ENCODE data around the gene THOC2.
A peak's percentile ranks its signal among the peaks of the same experiment; 100 is the strongest.
"Not testable (repeated sequence)": the region's sequence is repeated elsewhere in the genome, so short reads cannot be mapped to it uniquely, and the experiment has no call there.

THOC2 gene, protein sequence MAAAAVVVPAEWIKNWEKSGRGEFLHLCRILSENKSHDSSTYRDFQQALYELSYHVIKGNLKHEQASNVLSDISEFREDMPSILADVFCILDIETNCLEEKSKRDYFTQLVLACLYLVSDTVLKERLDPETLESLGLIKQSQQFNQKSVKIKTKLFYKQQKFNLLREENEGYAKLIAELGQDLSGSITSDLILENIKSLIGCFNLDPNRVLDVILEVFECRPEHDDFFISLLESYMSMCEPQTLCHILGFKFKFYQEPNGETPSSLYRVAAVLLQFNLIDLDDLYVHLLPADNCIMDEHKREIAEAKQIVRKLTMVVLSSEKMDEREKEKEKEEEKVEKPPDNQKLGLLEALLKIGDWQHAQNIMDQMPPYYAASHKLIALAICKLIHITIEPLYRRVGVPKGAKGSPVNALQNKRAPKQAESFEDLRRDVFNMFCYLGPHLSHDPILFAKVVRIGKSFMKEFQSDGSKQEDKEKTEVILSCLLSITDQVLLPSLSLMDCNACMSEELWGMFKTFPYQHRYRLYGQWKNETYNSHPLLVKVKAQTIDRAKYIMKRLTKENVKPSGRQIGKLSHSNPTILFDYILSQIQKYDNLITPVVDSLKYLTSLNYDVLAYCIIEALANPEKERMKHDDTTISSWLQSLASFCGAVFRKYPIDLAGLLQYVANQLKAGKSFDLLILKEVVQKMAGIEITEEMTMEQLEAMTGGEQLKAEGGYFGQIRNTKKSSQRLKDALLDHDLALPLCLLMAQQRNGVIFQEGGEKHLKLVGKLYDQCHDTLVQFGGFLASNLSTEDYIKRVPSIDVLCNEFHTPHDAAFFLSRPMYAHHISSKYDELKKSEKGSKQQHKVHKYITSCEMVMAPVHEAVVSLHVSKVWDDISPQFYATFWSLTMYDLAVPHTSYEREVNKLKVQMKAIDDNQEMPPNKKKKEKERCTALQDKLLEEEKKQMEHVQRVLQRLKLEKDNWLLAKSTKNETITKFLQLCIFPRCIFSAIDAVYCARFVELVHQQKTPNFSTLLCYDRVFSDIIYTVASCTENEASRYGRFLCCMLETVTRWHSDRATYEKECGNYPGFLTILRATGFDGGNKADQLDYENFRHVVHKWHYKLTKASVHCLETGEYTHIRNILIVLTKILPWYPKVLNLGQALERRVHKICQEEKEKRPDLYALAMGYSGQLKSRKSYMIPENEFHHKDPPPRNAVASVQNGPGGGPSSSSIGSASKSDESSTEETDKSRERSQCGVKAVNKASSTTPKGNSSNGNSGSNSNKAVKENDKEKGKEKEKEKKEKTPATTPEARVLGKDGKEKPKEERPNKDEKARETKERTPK (N-terminal part only)

DNA sequence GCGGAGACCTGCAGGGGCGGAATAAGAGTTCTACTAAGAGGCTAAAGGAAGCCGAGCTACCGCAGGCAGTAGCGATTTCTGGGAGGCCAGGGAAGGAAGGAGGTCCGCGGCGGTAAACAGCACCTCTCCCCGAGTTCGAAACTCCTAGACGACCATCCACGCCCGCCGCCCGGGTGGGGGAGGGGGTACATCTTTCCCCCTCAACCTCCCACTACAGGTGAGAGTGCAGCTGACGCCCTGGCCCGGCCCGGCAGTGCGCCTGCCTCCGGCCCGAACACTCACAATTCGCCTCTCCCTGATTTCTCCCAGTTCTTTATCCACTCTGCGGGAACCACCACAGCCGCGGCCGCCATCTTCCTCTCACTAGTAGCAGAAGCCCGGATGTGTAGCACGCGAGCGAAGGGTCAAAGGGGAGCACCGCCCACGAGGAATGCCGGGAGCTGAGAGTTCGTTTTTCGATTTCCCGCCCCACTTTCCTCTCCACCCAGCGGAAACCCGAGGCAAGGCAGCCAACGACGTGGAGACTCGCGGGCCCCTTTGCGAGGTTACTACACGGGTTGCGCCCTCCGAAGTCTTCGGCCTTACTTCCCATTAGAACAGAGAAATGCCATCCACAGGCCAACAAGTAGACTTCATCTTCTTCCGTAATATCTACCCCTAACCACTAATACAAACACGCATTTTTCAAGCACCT, at the start of gene THOC2:
THOC2 (minus strand) TSS at position 383 of the 694 bp plus-strand sequence; CDS start at position 353, 30 bp downstream.
- DNase-seq (ENCODE audit: low read depth in 2 of 2): peak; percentile 52 to 54

DNA sequence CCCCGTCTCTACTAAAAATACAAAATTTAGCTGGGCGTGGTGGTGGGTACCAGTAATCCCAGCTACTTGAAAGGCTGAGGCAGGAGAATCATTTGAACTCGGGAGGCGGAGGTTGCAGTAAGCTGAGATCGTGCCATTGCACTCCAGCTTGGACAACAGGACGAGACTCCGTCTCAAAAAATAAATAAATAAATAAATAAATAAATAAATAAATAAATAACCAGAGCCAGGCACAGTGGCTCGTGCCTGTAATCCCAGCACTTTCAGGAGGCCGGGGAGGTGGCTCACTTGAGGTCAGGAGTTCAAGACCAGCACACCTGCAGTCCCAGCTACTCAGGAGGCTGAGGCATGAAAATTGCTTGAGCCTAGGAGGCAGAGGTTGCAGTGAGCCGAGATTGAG, 48.9 kb upstream of the THOC2 start:
- DNase-seq (ENCODE audit: low read depth in 2 of 2): not testable (repeated sequence)

DNA sequence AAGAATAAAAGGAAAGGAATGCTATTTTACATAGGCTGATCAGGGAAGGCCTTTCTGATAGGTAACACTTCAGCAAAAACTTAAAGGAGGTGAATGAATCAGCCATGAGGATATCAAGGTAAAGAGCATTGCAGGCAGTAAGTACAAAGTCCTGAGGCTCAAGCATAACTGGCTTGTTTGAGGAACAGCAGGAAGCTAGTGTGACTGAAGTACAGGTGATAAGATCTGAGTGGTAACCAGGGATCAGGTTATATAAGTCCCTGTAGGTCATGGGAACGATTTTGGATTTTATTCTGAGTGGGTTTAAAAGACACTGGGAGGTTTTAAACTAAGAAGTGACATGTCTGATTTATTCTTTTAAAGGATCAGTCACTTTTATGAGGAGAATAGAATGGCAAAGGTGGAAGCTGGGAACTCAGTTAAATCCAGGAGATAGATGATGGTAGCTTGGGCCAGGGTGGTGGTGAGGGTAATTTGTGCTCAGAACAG, 47.1 kb upstream of the THOC2 start:
- DNase-seq (ENCODE audit: low read depth in 2 of 2): no peak

DNA sequence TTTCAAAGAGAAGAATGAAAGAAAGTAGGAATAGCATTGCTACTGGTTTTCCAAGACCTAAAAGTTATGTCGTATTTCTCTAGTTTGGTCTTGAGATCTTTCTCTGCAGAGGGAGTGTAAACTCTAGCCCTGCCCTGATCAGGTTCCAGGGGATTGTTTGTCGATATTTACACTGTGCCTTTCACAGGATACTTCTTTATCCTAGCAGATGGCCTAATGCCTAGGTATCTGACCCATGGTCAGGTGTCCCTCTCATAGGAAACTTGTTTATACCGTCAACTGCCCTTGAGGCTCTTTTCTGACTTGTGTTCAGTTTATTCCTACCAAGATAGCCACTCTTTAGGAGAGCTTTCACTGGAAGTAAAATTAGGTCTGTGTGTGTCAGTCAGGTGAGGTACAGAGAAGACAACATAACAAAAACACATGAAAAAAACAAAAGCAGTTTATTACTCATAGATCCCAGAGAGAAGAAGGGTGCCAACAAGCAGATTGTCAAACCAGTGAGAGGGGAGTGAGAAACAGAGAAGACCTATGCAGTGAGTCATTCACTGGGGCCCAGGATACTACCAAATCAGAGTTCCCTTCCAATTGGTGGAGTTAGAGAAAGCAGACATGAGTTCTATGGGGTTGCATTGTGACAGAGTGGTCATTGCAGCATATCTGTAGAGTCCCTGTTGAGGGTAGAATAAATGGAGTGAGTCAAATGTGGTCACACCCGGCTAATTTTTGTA, 40.6 kb upstream of the THOC2 start:
- DNase-seq (ENCODE audit: low read depth in 2 of 2): no peak

DNA sequence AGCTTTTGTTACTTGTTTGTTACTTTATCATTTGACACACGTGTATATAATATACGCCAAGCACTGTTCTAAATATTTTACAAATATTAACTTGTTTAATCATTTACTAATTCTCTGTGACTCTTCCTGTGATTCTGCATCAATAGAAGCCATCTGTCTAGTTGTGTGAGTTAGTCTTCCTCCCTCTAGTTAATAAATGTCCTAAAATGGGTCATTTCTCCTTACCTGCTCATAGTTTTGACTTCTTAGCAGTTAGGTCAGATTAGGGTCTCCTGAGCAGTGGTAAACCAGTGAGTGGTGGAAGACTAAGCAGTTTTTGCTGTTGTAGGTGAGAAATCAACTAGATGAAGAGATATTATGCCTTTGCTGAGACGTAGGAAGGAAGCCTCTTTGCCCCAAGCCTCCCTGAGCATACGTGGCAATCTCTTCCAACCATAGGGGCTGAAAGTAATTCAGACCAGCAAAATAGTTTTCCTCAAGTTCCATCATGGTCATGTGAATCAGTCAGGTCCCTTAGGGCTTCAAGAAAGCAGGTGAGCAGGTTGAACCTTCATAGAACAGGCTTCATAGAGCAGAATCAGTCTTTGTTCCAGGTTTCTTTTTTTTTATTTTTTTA, 38.7 kb upstream of the THOC2 start:
- no peak for DNase-seq (ENCODE audit: low read depth in 2 of 2)

DNA sequence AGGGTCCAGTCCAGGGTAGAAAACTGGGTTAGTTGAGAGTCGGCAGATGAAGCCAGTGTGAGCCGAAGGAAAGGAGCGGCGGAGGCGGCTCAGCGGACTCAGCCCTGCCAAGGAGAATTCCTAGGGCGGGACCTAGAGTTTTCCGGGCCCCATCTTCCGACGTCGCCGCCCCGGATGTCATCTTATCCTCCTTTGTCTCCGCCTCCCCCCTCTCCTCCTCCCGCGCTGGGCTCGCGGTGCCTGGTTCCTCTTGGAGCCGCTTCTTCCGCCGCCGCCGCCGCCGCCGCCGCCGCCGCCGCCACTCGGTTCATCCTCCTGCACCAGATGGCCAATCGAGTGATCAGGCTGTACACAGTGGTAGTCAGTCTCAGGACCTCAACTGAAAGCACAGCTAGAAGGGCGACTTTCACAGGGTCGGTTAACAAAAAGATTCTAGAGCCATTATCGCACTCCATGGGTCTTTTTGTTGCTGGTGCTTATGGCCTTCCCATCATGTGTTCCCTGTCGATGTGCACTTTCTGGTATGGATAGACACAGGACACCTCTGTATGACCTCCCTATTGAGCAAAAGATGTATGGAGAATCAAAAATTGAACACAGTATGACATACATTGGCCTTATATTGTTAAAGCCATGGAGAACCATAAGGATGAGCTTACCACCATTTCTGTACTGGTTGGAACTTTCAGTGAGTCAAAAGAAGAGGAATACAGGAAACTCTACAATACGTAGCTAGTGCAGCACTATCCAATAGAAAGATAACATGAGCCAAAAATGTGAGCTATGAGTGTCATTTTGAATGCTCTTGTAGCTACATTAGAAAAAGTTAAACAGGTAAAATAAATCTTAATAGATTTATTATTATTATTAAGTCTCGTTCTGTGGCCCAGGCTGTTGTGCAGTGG, 32.4 kb upstream of the THOC2 start:
- peak; percentile 7 to 11 for DNase-seq (ENCODE audit: low read depth in 2 of 2)

DNA sequence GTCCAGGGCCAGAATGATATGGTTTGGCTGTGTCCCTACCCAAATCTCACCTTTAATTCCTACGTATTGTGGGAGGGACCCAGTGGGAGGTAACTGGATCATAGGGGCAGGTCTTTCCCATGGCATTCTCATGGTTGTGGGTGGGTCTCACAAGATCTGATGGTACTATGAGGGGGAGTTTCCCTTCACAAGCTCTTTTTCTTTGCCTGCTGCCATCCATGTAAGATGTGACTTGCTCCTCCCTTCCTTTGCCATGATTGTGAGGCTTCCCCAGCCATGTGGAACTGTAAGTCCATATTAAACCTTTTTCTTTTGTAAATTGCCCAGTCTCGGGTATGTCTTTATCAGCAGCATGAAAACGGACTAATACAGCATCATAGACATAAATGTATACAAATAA, 27.0 kb upstream of the THOC2 start:
- DNase-seq (ENCODE audit: low read depth in 2 of 2): not testable (repeated sequence)

DNA sequence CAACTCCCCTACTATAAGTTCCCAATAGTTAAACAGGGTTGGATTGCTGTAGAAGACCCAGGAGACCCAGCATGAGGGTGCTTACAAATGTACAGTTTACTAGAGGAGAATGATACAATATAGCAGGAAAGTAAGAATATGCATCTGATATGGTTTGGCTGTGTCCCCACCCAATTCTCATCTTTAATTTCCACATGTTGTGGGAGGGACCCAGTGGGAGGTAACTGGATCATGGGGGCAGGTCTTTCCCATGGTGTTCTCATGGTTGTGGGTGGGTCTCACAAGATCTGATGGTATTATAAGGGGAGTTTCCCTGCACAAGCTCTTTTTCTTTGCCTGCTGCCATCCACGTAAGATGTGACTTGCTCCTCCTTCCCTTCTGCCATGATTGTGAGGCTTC, 24.9 kb upstream of the THOC2 start:
- DNase-seq (ENCODE audit: low read depth in 2 of 2): not testable (repeated sequence)

DNA sequence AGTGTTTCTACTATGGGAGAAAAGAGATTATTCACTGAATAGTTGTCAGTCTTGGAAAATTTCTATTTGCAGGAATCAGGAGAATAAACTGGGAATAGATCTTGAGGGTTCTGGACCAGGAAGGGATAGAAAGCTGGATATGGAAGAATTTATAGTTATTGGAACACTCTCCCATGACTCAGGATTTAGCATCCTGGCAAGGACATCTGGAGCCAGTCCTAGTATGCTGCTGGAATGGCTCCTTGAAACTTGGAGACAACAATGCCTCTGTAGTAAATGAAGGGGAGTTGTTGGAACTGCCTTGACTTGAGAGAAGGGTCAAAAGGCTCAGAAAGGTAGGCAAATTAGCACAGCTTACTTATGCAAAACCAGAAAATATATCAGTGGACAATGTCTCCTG, 23.5 kb upstream of the THOC2 start:
- no peak for DNase-seq (ENCODE audit: low read depth in 2 of 2)

DNA sequence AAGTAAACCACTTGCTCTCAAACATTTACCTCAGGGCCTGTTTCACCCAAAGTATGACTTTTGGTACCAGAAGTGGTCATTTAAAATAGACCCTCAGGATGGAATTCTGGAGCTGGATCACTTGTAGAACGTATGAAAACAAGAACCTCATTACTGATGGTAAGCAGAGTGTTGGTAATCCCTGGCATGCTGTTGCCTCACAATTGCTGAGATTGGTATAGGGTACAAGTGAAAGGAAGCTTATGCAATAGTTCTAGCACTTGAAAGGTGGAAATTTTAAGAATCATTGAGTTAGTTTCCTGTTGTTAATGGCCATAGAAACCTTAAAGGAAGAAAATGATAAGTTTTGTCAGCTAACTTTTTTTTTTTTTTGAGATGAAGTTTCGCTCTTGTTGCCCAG, 22.3 kb upstream of the THOC2 start:
- DNase-seq (ENCODE audit: low read depth in 2 of 2): no peak

DNA sequence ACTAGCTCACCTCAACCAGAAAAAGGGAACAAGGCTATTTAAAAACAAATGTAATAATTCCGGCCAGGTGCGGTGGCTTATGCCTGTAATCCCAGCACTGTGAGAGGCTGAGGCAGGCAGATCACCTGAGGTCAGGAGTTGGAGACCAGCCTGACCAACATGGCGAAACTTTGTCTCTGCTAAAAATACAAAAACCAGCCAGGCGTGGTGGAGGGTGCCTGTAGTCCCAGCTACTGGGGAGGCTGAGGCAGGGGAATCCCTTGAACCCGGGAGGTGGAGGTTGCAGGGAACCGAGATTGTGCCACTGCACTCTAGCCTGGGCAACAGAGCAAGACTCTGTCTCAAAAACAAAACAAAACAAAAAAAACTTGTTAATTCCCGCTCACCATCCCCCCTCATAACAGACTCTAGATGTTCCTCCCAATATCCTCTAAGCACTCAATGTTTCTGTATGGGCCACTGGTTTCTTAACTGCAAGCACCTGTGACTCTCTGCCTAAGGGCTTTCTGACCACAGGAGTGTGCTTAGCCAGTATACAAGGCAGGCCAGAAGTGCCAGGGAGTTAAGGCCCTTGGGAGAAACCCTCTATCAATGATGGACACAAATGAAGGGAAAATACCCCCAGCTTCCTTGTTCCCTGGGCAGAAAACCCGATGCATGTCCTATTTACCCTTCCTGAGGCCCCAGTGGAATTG, 21.0 kb upstream of the THOC2 start:
- no peak for DNase-seq (ENCODE audit: low read depth in 2 of 2)

DNA sequence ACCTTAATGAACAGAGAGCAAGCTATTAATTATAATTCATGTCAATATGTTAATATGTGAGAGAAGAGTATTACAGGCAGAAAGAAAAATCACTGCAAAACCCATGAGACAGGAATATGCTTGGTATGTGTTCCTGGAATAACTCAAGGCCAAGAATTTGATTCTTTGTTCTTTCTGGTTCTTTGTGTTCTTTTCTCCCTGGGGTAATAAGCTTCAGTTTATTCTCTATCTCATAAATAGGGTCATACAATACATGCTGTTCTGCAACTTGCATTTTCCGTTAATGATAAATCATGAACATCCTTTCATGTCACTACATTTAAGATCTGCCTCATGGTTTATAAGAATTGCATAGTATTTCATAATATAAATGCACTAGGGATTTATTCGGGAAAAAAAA, 16.8 kb upstream of the THOC2 start:
- no peak for DNase-seq (ENCODE audit: low read depth in 2 of 2)

DNA sequence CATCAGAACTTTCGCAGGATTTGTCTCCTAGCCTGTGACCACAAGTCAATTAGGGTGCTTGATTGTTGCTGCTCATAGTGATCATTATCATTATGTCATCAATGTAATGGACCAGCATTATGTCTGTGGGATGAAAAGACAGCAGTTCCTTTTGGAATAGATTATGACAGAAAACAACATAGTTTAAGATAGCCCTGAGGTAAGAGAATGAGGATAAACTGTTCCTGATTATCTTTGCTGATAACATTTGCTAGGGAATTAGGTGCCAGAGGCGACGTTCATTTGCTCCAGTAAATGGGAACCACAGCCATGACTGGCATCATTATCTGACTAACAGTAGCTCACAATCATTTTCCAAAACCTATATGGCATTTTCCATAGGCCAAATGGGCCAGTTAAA, 12.7 kb upstream of the THOC2 start:
- DNase-seq (ENCODE audit: low read depth in 2 of 2): no peak

DNA sequence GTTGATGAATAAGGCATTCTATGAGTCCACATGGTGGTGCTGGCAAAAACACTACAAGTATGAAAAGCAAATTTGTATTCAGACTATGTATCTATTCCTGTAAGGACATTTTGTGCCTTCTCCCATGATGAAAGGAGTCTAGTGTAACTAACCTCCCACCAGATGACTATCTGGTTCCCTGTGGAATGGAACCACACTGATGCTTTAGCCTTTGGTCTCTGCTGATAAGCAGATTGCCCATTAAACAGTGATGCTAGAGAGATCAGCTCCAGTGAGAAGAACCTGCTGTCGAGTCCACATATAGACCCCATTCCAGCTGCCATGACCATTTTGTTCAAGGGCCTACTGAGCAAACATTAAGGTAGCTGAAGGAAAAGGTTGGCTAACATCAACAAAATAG, 10.5 kb upstream of the THOC2 start:
- DNase-seq (ENCODE audit: low read depth in 2 of 2): no peak

DNA sequence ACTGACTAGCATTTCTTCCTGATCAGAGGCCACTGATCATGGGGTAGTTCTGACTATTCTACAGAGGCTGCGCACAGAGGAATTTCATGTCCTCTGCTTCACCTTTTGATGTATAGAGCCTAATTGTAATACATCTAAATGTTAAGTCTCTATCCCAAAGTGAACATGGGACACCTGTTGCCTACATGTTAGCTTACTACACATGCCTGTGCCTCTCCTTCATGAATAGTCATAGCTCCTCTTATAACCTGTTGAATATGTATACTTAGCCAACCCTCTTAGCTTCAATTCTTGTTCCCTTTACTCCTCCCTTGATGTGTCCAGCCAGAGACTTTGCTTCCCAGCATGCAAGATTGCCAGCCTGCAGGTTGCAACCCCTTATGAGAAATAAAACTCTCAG, 9.6 kb upstream of the THOC2 start:
- no peak for DNase-seq (ENCODE audit: low read depth in 2 of 2)

DNA sequence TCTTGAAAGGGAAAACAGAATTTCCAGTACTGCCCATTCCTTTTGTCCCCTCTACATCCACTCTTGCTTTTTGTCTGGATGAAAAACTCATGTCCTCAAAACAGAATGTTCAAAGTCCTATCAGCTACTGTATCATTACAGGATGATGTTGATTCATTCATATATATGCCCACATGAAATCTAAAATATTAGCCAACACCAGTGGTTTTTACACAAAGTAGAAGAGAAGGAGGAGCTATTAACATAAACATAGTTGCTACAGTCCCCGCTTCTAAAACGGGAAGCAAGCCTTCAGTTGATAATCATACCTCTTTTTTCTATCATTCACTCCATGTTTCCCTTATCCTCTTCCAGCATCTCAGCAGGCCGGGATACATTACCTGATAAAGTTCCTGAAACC, 7.7 kb upstream of the THOC2 start:
- no peak for DNase-seq (ENCODE audit: low read depth in 2 of 2)

DNA sequence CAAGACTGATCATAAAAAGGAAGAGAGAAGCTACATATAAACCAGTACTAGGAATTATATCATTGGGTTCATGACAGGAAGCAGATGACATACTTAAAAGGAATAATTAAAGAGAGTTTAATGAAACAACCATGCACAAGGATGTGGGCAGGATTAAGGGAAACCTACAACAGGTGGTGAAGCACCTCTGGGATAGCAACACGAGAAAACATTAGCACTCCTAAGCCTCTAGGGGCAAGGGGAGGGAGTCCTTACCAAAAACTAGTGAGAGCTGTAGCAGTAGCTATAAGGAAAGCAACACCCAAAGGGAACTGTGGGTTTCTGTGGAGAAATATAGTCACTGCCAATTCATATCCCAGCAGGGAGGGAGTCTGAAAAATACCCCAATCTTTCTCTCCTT, 7.2 kb upstream of the THOC2 start:
- no peak for DNase-seq (ENCODE audit: low read depth in 2 of 2)

DNA sequence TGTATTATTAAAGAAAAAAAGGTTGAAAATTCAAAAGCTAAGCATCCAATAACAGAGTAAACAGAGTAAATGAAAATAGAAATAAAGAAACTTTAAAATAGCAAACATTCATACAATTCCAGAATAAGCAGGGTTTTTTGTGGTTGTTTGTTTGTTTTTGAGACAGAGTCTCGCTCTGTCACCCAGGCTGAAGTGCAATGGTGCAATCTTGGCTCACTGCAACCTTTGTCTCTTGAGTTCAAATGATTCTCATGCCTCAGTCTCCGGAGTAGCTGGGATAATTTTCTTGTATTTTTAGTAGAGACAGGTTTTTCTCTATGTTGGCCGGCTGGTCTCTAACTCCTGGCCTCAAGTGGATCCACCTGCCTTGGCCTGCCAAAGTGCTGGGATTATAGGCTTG, 6.6 kb upstream of the THOC2 start:
- no peak for DNase-seq (ENCODE audit: low read depth in 2 of 2)
